SK-N-DZ (cell line): ENCODE results near the gene FGF6.
"Not testable (repeated sequence)": the region's sequence is repeated elsewhere in the genome, so short reads cannot be mapped to it uniquely, and the experiment has no call there.

Experiments
- DNase-seq: peaks from one replicate; pipeline ENCODE4 v3.0.0-alpha.2; 2015; ENCODE audit warnings: low spot score

FGF6 gene

GRCh38 chr12:4420138-4420670, 25.4 kb downstream of the FGF6 start:
- no peak for DNase-seq

DNA sequence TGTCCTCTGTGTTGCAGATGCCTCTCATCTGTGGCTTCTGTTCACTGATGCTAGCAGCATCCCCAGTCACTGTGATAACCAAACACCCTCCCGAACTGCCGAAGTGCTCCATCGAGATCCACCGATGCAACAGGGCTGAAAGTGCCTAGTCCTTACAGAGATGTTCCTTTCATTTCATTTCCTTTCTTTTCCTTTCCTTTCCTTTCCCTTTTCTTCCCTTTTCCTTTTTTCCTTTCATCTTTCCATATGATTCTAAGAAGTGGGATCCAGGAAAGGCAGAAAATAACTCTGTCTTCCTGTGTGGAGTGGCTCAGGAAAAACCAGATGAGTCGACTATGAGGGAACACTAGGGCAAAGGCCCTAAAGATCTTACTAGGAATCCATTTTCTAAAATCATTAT, 26.7 kb downstream of the FGF6 start:
- DNase-seq: no peak

- no peak for DNase-seq
These were observed 27.7 kb downstream of the FGF6 start for GRCh38 chr12:4417936-4418335.

DNA sequence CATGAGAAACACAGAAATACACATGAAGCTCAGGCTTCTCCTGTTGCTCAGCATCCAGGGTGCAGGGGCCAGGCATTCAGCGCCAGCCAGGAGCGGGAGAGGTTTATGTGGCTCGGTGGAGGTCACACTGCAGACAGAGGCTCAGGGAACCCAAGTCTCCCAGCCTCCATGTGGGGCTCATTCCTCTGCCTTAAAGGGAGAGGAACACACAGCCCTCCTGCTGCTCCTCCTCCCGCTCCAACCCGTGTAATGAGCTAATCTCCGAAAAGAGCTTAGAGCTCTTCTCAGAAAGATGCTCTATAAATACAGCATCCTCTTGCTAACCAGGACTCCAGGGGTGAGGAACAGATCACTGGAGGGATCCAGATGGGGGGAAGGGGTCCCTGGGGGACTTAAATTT, 28.2 kb downstream of the FGF6 start:
- DNase-seq: peak; percentile 26

- DNase-seq: no peak
These were observed 29.3 kb downstream of the FGF6 start for GRCh38 chr12:4416276-4416675.

DNA sequence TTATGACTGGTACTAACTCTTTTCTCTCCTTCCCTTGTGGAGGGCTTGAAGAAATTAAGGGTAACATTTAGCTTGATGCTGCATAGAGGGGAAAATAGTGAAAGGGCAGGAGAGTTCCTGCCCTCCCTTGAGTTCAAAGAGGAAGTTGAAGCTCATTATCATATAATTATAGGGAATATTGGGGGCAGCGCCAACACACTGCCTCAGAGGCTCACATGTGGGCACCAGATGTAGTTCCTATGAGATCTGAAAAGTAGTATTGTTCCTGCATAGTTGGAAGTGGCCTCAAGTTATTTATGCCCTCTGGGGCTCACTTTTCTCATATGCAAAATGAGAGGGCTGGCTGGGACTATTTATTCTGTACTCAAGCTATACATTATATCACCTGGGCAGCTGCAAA, 33.1 kb downstream of the FGF6 start:
- no peak for DNase-seq

DNA sequence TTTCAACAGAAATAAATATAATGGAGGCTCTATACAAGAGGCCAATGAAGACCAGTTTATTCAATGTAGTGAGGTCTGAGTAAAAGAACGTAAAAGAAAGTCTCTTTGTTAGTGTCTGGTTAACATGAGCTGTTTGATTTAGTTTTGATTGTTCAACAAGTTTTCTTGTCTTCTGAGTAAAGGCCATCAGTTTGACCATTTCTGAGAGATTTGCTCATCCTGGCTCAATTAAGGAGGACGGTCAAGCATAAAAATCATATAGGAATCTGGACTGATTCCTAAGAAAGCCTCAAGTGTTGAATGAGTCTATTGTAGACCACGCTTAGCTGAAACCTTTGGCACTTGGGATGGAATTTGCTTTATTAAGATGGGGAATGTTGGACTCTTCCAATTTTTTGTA, 33.6 kb downstream of the FGF6 start:
- DNase-seq: no peak

GRCh38 chr12:4407136-4407535, 38.5 kb downstream of the FGF6 start:
- DNase-seq: no peak

GRCh38 chr12:4404877-4405637, 40.6 kb downstream of the FGF6 start:
- DNase-seq: not testable (repeated sequence)

DNA sequence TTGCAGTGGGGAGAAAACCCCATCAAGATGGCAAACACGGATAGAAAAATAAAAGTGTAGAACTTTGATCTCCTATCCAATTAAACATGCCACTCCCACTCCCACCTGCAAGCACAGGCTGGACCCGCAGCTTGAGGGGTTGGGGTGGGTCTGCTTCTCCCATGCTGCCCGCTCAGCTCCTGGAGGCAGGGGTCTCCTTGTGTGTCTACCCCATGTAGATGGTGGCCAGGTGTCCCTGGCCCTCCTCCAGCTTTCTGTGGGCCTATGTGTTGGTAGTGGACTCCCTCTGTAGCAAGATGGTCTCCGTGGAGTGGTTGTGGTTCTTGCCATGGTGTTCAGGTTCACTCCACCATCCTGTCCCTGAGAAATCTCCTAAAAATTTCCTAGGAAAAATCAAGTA, 42.6 kb downstream of the FGF6 start:
- no peak for DNase-seq

DNA sequence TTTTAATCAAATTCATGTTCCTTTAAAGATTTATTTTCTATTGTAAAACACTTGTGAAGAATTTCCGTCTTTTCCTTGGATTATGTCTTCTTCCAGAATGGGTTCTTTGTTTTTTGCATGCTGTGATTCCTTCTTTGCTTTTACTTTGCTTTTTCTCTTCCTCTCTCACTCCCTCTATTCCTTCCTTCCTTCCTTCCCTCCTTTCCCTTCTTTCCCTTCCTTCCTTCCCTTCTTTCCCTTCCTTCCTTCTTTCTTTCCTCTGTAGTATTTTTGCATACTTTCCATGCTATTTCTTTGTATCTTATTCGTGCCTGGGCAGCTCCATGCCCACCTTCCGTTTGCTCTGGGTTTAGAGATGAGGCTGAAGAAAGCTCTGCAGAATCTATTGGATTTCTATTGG, 44.5 kb downstream of the FGF6 start:
- DNase-seq: no peak

DNA sequence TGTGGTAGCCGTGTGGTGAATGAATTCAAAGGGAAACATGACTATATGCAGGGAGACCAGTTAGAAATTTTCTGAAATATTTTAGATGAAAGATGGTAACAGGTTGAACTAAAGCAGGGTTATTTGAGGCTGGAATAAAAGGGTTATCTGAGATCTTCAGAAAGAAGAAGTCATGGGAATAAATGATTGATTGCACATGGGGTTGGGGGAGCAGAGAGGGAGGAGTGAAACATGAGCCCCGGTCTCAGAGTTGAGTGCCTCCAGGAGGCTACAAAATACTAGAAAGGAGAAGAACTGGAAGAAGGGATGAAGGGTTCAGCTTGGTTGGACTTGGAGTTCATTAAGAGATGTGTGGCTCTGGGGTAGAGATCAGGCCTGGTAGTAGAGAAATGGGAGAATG, 49.8 kb downstream of the FGF6 start:
- no peak for DNase-seq

GRCh38 chr12:4393211-4393610, 52.4 kb downstream of the FGF6 start:
- no peak for DNase-seq

DNA sequence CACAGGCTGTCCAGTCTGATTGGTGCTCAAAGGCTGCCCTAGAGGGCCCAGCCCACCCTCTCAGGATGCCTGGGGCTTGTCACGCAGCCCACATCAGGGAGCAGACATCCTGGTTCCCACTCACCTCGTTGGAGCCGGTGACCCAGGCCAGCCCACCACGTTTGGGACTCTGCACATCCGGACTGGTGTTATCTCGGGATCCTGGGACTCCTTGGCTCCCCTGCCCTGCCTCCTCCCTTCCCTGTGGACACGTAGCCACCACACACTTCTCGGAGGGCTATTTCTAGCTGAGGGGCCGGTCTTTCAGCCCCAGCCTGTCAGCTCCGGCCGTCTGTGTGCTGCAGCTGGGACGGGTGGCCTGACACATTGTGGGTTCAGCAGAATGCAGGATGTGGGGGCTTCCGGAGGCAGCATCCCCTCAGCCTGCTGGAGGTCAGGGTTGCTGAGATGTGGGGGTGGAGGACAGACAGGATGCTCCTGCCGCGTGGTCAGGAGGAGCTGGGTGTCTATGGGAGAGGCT, 53.3 kb downstream of the FGF6 start:
- no peak for DNase-seq

GRCh38 chr12:4388662-4389061, 57.0 kb downstream of the FGF6 start:
- DNase-seq: no peak

DNA sequence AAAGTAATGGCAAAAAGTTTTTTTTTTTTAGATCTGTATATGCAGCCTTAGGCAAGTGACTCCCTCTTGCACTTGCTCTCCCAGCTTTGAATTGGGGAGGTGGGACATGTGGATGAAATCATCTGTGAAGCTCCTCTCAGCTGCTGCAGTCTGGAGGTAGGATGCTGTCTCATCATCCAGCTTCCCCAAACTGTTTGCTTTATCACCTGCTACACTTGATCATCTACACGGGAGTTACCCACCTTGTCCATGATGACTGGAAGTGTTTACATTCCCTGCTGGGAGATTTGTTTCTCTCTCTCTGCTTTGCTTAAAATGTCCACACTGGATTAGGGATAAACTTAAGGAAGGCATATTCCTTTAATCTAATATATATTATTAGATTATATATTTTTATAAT, 57.6 kb downstream of the FGF6 start:
- no peak for DNase-seq

- DNase-seq: no peak
These were observed 58.0 kb downstream of the FGF6 start for GRCh38 chr12:4387607-4388006.

DNA sequence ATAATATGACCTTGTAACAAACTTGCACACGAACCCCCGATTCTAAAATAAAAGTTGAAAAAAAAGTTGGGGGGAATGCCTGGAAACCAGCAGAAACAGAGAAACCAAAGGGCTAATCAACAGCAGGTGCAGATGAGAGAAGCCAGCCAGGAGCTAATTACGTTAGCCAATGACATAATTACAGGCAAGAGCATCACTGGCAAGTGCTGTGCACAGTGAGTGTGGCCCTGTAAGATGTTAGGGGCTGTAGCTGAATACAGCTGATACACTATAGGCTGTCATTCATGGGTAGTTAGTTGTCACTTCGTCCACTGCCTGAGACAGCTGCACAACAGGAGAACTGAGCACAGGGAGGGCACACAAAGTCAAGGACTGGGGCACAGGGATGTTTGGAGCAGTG, 58.8 kb downstream of the FGF6 start:
- DNase-seq: peak; percentile 89
